NOMO-1 treated with dmso at 0.1 percent for 144 hours (cell line): ENCODE measurements around the gene ZNF35.
"Not testable (repeated sequence)": the region's sequence is repeated elsewhere in the genome, so short reads cannot be mapped to it uniquely, and the experiment has no call there.

Source experiments
- DNase-seq: peaks from one replicate; lab custom pipeline; 2025; ENCODE audit not compliant: unreplicated experiment; lab: John Stamatoyannopoulos, UW

ZNF35 gene

DNA sequence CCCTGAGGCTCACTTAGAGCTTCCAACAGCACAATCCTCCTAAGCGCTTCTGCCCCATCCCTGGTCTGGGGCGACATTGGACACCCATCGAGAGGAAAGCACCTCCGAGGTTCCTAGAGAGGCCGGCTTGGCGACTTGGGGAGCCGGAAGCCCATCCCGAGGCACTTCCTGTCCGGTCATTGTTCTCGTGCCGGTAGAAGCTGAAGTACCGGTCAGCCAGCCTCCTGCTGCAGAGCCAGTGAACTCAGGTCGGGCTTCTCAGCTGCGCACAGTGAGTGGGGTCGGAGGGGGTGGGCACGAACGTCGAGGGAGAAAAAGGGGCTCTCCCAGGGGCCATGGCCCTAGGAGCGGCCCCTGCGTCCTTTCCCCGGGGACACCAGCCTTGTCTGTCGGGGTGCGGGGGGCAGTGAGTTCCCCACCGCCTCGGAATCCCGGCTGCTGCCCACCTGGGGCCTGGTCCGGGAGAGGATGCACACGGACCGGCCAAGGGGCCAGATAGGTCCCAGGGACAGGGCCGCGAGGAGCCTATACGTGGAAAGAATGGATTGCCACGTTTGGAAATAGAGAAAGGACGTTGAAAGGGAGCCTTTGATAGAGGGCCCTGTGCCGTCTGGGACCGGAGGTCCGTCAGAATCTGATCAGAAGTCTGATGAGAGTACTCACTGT lies at the start of gene ZNF35:
Gene ZNF35 (plus strand): TSS at position 169 of the 666 bp plus-strand sequence. CDS start 2,336 bp downstream, outside the sequence.
- peak; percentile 58 for DNase-seq

DNA sequence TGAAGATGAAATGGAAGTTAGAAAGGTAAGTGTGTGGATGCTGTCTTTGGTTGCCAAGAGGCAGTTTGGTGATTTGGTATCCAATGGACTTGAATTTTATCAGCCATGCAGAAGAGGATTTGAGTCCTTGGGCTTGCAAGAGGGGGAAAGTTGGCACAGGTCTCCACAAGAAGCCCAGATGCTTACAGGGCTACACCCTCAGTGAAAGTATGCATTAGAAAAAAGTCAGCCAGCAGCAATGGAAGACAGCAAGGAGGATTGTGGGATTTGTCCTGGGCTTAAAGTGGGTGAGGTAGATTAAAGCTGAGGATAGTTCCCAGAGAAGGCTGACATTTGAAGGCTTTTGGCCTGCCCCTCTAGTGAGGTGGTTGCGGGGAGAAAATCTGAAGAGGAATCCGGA lies 46.8 kb upstream of the ZNF35 start:
- no peak for DNase-seq

DNA sequence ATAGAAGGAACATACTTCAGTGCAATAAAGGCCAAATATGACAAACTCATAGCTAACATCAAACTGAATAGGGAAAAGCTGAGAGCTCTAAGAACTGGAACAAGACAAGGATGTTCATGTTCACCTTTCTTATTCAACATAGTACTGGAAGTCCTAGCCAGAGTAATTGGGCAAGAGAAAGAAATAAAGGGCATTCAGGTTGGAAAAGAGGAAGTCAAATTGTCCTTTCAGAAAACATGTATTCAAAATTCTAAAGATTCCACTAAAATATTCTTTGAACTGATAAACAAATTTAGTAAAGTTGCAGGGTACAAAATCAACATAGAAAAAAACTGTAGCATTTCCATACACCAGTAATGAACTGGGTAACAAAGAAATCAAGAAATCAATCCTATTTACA lies 35.9 kb upstream of the ZNF35 start:
- no peak for DNase-seq

DNA sequence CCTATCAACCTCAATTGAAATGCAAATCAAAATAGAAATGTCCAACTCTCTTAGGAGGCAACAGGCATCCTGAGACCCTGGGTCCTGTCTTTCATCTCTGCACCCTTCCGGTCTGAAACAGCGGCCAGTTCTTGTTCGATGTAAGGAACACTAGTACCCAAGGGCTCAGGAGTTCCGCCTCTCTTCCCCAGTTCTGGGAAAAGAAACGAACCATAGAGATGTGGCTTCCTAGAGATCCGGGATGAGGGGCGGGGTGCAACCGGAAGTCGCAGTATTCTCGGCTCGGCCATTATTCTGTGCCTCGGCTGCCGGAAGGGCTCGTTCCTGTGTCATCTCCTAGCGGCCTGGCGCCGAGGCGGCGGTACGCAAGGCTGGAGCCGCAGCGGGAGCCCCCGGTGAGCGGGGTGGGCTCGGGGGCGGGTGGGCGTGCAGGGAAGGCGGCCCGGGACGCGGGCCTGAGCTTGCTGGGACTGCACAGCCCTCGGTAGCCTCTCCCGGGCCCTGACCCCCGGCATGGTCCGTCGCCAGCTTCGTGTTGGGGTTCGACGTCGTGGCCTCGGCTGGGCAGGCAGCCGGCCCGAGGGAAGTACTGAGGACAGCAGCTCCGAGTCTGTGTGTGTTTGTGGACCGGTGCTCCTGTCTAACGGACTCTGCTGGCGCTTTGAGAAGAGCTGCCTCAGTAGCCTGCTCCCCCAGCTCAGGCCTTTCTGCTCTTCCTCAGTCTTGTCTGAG lies 23.6 kb upstream of the ZNF35 start, which contains the start of gene ZNF197:
Gene ZNF197 (plus strand): TSS at position 288 of the 732 bp plus-strand sequence. CDS start 4,119 bp downstream, outside the sequence.
- DNase-seq, result peak; percentile 52

DNA sequence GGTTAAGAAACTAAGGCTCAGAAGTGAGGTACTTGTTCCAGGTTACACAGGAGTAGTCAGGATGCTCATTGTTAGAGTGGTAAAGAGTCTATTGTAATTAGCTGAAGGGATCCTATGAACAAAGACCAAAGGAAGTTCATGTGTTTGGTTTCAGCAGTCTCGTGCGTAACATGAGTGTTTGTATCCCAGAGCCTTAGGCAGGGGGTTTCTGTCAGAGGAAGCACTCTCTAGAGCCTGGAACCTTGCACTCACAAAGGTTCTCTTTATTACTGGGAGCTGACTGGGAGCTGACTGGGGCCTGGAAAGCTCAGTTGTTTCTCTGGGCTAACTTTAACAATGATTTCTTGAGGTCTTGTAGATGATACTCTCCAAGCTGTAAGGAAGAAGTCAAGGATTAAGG lies 19.8 kb upstream of the ZNF35 start:
- DNase-seq, result no peak

DNA sequence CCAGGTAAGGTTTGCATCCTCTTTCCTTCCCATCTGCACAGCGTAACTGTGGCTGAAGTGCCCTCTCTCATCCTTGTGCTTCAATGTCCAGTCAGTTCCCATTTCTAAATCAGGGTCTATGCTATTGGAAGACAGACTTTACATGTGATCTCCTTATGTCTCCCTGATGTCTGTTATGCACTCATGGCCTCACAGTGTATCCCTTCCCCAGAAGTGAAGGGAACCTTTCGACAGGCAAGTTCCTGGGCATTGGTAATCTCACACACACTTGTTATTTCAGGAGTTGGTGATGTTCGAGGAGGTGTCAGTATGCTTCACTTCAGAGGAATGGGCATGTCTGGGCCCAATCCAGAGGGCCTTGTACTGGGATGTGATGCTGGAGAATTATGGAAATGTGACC lies 16.3 kb upstream of the ZNF35 start:
- no peak for DNase-seq

DNA sequence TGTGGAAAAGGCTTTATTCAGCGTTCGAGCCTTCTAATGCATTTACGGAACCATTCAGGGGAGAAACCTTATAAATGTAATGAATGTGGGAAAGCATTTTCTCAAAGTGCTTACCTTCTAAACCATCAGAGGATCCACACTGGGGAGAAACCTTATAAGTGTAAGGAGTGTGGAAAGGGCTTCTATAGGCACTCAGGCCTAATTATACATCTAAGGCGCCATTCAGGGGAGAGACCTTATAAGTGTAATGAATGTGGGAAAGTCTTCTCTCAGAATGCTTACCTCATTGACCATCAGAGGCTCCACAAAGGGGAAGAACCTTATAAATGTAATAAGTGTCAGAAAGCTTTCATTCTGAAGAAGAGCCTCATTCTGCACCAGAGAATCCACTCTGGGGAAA lies 6.2 kb upstream of the ZNF35 start:
- DNase-seq, result no peak

DNA sequence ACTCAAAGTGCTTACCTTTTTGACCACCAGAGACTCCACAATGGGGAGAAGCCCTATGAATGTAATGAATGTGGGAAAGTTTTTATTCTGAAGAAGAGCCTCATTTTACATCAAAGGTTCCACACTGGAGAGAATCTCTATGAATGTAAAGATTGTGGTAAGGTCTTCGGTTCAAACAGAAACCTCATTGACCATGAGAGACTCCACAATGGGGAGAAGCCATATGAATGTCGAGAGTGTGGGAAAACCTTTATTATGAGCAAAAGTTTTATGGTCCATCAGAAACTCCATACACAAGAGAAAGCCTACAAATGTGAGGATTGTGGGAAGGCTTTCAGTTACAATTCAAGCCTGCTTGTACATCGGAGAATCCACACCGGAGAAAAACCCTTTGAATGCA lies 5.5 kb upstream of the ZNF35 start:
- DNase-seq, result no peak

DNA sequence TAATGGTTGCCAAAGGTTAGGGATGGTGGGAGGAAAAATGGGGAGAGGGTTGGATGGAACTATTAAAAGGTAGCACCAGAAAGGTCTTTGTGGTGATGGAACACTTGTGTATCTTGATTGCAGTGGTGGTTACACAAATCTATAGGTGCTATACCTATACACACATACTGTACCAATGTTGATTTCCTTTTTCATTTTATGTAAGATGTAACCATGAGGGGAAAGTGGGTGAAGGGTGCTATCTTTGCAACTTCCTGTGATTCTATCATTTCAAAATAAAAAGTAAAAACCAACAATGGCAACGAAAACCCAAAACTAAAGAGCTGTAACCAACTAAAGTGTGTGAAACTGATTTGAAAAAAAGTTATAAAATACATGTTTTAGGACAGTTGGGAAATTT lies 761 bp upstream of the ZNF35 start:
- DNase-seq, result no peak

DNA sequence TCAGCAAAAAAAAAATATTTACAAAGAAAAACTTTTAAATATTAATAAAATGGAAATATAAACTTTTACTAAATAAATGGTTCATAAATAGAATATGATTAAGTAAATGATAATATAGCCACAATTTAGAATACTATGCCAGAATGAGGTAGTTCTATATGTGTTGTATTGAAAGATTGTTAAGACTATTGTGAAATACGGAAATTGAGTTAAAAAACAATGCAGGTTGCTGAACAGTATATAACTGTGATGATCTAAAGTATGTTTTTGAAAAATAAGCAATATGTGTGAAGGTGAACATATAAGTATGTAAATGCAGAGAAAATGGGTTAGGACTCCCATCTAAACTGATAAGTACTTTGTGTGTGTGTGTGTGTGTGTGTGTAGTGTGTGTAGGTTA lies 1.2 kb downstream of the ZNF35 start:
- no peak for DNase-seq

DNA sequence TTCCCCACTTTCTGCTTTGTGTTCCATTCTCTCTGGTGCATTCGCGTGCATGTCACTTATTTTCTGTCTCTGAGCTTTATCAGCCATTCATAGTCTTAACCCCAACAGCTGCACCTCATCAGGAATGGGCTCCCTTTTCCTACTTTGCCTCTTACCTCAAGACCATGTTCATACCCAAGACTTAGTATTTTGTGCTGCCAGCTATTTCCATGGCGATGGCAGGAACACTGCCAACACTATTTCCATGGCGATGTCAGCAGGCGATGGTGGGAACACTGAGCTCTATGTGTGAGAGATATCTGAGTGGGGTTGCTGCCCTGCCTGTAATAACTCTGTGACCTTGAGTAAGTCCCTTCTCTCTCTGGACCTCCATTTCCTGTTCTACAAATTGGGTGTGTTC lies 5.5 kb downstream of the ZNF35 start:
- DNase-seq, result no peak

DNA sequence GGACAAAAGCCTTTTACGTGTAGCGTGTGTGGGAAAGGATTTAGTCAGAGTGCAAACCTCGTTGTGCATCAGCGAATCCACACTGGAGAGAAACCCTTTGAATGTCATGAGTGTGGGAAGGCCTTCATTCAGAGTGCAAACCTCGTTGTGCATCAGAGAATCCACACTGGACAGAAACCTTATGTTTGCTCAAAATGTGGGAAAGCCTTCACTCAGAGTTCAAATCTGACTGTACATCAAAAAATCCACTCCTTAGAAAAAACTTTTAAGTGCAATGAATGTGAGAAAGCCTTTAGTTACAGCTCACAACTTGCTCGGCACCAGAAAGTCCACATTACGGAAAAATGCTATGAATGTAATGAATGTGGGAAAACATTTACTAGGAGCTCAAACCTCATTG lies 10.5 kb downstream of the ZNF35 start:
- no peak for DNase-seq

DNA sequence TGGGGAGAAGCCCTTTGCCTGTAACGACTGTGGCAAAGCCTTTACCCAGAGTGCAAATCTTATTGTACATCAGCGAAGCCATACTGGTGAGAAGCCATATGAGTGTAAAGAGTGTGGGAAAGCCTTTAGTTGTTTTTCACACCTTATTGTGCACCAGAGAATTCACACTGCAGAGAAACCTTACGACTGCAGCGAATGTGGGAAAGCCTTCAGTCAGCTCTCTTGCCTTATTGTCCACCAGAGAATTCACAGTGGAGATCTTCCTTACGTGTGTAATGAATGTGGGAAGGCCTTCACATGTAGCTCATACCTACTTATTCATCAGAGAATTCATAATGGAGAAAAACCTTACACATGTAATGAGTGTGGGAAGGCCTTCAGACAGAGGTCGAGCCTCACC lies 10.9 kb downstream of the ZNF35 start:
- no peak for DNase-seq

DNA sequence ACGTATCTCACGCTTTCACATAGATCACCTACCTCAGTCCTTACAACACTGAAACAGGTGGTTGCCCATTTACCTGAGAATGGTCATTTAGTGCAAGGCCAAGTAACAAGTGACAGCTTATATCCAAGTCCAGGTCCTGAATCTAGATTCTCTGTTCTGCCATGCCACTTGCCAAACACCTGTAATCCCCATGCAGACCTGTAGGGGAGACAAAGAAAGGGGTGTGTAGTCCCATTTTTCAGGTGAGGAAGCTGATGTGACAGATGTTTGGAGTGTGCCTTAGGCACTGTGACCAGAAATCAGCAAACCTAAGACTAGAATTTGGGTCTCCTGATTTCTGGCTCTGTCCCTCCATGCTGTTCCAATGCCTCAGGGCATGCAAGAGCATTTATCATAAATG lies 12.7 kb downstream of the ZNF35 start:
- DNase-seq, result no peak

DNA sequence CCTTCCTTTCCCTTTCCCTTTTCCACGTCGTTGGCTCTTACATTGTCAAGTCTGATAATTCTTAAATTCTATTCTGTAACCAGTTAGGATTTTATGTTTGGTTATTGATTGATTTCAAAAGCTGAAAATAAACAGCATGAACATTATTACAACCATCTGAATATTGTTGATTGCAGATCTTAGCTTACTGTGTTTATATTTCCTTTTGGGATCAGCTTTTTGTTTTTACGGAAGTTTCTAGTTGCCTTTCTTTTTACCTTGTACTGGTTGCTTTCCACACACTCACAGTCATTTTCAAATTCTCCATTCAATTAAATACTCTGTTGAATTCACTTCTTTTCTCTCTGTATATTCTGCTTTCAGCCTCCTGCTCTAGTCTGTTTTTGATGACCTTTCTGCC lies 16.6 kb downstream of the ZNF35 start:
- no peak for DNase-seq

DNA sequence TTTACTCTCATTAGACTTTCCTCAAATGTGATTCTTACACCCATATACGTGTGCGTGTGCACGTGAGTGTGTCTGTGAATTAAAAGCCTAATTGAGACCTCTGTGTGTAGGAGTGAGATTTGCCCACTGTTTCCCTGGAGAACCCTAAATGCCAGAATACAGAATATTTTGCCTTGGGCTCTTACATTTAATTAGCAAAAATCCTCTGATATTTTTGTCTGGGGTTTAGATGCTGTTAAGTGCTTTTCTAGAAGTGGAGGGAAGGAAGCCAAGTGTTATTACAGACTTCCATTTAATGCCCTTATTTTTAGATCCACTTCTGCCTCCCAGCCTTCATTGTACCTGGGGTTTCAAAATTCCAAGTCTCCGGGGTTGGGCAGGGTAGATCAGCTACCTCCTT lies 17.8 kb downstream of the ZNF35 start:
- no peak for DNase-seq

DNA sequence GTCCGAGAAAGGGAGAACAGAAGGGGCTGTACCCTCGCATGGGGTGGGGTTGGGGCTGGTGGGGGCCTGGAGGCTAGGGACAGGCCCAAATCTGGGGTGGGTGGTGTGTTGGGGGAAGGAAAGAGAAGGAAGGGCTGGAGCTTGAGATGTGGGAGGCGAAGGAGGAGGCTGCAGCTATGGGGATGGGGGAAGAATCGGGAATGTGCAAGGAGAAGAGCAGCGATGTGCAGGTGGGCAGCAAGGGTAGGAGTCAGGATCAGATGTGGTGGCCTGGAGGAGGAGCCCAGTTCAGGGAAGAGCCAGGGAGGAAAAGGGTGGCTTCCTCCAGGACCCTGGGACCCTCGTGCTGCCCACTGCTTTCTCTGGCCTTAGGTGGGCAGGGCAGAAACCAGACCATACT lies 21.2 kb downstream of the ZNF35 start:
- no peak for DNase-seq

DNA sequence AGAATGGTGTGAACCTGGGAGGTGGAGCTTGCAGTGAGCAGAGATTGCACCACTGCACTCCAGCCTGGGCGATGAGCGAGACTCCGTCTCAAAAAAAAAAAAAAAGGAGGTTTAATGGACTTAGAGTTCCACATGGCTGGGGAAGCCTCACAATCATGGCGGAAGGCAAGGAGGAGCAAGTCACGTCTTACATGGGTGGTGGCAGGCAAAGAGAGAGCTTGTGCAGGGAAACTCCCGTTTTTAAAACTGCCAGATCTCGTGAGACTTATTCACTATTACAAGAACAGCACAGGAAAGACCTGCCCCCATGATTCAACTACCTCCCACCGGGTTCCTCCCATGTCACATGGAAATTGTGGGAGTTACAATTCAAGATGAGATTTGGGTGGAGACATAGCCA lies 24.9 kb downstream of the ZNF35 start:
- not testable (repeated sequence) for DNase-seq

DNA sequence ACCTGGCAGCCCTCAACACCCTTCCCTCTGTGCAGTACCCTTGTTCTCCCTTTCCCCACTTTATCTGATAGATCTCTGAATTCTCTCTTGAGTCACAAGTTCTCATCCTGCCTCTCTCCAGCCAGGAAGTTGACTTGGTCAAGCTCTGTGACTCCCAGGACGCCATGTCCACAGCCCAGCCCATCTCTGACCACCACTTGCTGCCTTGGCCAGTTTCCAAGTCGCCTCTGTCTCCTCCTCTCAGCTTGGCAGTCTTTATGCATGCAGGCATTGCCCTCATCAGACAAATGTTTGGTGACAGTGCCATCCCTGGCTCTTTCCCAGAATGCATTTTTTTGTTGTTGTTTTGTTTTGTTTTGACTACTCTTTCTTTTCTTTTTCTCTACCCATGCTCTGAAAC lies 25.7 kb downstream of the ZNF35 start:
- DNase-seq, result no peak

DNA sequence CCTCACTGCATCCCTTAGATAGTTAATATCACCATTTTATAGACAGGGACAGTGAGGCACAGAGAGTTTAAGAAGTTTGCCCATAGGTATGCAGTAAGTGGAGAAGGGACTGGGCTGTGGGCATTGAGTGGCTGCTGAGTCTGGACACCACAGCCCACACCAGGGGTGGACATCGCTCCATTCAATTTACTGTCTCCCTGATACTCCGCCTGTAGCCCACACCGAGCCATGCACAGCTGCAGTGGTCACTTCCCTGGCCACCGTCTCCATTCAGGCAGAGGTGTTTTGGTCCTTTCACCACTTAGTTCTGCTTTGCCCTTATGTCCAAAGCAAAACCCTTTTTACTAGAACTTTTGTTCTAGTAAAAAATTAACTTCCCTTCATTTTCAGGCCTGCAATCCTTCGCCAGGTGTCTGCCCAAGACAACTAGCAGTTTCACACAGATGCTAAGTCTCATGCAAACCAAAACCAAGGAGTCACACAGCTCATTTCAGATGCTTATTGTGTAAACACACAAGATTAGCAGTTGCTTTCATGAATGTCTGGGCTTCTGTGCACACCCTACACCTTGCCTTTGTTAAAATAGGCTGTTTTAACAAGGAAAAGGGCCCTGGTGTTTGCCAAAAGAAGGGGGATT lies 30.1 kb downstream of the ZNF35 start:
- DNase-seq, result no peak

DNA sequence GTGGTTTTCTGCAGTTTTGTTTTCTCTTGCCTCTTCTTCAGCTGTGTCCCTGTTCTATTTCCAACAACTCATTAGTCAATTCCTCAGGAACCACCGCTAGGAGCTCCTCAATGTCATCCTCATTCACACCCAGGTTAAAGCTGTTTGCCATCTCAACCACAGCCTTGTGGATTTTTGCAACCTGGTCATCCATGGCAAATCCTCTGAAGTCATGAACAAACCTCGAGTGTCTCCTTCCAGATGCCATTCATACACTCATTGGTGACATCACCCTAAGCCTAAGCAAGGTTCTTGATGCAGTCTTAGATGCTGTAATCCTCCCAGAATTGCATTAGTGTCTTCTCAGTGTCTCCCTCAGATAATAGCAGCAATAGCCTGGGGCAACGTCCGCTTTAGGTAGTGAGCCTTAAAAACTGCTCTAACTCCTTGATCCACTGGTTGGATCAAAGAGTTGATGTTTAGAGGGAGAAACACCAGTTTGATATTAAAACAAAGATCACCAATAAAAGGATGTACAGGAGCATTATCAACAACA lies 32.5 kb downstream of the ZNF35 start:
- DNase-seq, result no peak
